ENCODE data around the gene ENPP4. TPM values are rescaled to one million over a fixed set of nuclear protein-coding genes. Genes with fewer than 3 reads are reported as not detected.

Gene ENPP4
- total RNA-seq, 1 donor from 2014 or later: 27.8 TPM

DNA sequence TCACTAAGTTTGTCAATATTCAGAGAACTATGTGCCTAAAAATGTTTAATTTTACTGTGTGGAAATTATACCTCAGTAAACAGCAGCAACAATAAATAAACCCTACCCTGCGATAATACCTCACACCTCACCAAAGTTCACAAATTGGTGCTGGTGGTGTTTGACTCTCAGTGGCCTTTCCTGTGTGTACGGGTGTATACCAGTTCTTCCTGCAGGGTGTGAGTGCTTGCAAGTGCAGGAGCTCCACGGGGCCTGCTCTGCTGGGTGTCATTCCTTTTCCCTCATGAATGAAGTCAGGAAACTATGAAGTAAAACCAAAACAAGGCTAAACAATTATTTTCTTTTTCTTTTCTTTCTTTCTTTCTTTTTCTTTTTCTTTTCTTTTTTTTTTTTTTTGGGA is 45.1 kb downstream of the ENPP4 start:
- TF ChIP-seq, protein P1, sequence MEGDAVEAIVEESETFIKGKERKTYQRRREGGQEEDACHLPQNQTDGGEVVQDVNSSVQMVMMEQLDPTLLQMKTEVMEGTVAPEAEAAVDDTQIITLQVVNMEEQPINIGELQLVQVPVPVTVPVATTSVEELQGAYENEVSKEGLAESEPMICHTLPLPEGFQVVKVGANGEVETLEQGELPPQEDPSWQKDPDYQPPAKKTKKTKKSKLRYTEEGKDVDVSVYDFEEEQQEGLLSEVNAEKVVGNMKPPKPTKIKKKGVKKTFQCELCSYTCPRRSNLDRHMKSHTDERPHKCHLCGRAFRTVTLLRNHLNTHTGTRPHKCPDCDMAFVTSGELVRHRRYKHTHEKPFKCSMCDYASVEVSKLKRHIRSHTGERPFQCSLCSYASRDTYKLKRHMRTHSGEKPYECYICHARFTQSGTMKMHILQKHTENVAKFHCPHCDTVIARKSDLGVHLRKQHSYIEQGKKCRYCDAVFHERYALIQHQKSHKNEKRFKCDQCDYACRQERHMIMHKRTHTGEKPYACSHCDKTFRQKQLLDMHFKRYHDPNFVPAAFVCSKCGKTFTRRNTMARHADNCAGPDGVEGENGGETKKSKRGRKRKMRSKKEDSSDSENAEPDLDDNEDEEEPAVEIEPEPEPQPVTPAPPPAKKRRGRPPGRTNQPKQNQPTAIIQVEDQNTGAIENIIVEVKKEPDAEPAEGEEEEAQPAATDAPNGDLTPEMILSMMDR (IDR thresholded peaks at IDR 0.05): no peak
- ATAC-seq (no peak), DNase-seq (no peak)
- Histone ChIP-seq H3K27me3 (no peaks in the 10 kb centered on the region), H3K4me1 (no peaks in the 10 kb centered on the region), H3K4me3 (no peak overlapping the region), H3K27ac (no peak overlapping the region), H3K9me3 (no peaks in the 10 kb centered on the region), H3K36me3 (no peaks in the 10 kb centered on the region)
- intact Hi-C loops (cut with DNase I): no loop called here

DNA sequence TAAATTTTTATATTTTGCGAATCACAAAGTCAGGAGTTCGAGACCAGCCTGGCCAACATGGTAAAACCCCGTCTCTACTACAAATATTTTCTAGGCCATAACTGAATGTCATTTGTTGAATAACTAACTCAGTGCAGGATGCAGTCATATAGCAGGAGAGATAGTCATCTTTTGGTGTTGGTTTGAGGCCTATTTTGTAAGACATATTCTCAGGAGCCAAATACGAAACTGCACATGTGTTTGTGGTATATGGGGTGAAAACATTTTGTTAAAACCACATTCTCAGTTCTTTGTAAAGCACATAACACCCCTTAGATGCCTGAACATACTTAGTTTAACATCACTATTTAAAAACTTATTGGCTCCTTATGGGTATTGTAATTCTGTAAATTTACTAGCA is 45.7 kb downstream of the ENPP4 start:
- TF ChIP-seq, protein P1 (IDR thresholded peaks at IDR 0.05): no peak
- Histone ChIP-seq H3K36me3 (no peaks in the 10 kb centered on the region), H3K4me1 (no peaks in the 10 kb centered on the region), H3K27ac (no peak overlapping the region), H3K4me3 (no peak overlapping the region), H3K27me3 (no peaks in the 10 kb centered on the region), H3K9me3 (no peaks in the 10 kb centered on the region)
- no peak for DNase-seq
- intact Hi-C loops (cut with DNase I): no loop called here
- ATAC-seq: no peak

DNA sequence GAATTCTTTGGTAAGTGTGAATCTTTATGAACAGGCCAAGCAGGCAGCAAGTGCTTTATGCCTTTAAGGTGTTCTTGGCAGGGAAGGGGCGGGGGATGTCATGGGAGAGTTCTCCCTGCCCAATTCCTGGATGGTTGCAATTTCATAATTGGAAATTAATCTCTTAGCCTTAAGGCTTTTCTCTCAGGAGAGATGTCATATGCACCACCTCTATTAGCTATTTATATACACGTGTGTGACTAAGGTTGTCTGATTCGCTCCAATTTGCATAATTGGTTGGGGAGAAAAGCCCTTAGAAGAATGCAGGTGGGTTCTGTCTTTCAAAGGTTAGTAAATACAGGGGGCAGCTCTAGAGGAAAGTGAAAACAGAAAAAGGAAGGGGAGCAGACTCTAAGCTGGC is 46.2 kb downstream of the ENPP4 start:
- Histone ChIP-seq H3K4me3 (no peak overlapping the region), H3K27ac (no peak overlapping the region), H3K36me3 (no peaks in the 10 kb centered on the region), H3K27me3 (no peaks in the 10 kb centered on the region), H3K4me1 (no peaks in the 10 kb centered on the region), H3K9me3 (no peaks in the 10 kb centered on the region)
- intact Hi-C loops (cut with DNase I): no loop called here
- ATAC-seq (no peak), DNase-seq (no peak)
- TF ChIP-seq, protein P1 (IDR thresholded peaks at IDR 0.05): no peak

DNA sequence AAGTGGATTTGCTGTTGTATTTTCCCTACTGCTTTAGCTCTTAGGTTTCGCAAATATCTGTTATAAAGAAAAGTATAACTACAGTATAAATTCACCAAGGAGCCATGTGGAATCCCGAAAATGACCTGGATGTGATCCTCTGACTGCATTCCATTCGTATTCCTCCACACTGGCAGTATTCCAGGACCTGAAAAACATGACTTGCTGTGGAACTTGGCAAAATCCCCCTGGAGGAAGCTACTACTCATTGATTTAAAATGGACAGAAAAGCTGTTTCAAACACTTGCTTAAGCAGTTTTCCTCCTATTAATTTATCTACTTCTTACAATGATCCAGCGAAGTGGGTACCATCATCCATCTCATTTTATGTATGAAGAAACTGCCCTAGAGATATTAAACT is 54.3 kb downstream of the ENPP4 start:
- Histone ChIP-seq H3K27ac (no peak overlapping the region), H3K9me3 (no peaks in the 10 kb centered on the region), H3K4me1 (peaks cover 5% of the 10 kb centered on the region), H3K27me3 (no peaks in the 10 kb centered on the region), H3K36me3 (no peaks in the 10 kb centered on the region), H3K4me3 (no peak overlapping the region)
- no peak for ATAC-seq
- TF ChIP-seq, protein P1 (IDR thresholded peaks at IDR 0.05): no peak
- no peak for DNase-seq
- intact Hi-C loops (cut with DNase I): no loop called here

DNA sequence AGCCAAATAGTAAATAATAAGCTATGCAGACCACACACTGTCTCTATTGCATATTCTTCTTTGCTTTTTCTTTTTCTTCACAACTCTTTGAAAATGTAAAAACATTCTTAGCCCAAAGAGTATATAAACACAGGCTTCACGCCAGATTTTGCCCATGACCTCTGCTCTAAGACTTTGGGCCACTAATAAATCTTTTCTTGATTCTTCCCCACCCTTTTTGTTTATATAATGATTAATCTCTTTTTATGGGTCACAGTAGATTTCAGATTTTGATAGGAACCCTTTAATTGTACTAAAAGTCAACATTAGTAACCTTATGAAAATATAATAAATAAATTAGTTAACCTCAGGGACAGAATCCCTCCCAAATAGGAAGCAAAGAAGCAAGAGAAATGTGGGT is 56.8 kb downstream of the ENPP4 start:
- peaks cover 5% of the 10 kb centered on the region for H3K4me1 ChIP-seq
- H3K36me3 ChIP-seq: no peaks in the 10 kb centered on the region
- ATAC-seq (no peak), DNase-seq (no peak)
- no peak overlapping the region for H3K27ac ChIP-seq
- H3K27me3 ChIP-seq: no peaks in the 10 kb centered on the region
- H3K4me3 ChIP-seq: no peak overlapping the region
- TF ChIP-seq, protein P1 (IDR thresholded peaks at IDR 0.05): no peak
- no peaks in the 10 kb centered on the region for H3K9me3 ChIP-seq
- intact Hi-C loops (cut with DNase I): no loop called here

DNA sequence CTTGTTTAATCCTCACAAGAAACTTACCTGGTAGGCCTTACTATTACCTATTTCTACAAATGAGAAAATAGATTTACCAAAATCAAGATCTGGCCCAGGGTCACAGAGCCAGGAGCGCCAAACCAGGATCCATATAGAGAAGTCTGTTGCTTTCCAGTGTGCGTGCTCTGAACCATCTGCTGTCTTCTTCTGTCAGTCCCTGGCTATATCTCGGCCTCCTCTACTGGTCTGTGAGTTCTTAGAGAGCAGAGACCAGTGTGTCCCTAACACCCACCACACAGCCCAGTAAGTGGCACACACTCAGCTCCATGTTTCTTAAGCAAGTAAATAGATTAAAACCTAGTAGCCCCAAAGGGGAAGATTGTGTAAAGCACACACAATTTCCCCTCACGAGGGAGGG is 59.9 kb downstream of the ENPP4 start:
- intact Hi-C loops (cut with DNase I): no loop called here
- DNase-seq: no peak
- Histone ChIP-seq H3K9me3 (no peaks in the 10 kb centered on the region), H3K27ac (no peak overlapping the region), H3K36me3 (no peaks in the 10 kb centered on the region), H3K27me3 (no peaks in the 10 kb centered on the region), H3K4me1 (no peaks in the 10 kb centered on the region), H3K4me3 (no peak overlapping the region)
- TF ChIP-seq, protein P1 (IDR thresholded peaks at IDR 0.05): no peak
- no peak for ATAC-seq

All from upper lobe of right lung (tissue), 1 donor.